Fibroblast of pulmonary artery (primary cell): ENCODE measurements around the gene ADAT3.

ENCODE experiments used
- DNase-seq: peaks from one replicate; pipeline ENCODE4 v3.0.0-alpha.2; 2010; ENCODE audit warnings: low read depth
- H3K4me3 ChIP-seq: replicated peaks from 2 replicates; pipeline ENCODE4 v1.5.1; 2011; ENCODE audit warnings: low read depth, mild to moderate bottlenecking, control low read depth, low read length, moderate library complexity
- CTCF ChIP-seq: IDR thresholded peaks from 2 replicates; pipeline ENCODE4 v1.5.1; 2011; ENCODE audit warnings: mild to moderate bottlenecking, control low read depth, low read length, inconsistent platforms; ENCODE audit errors: missing control alignments

The ADAT3 gene

GRCh38 chr19:1905863-1906375, 720 bp downstream of the ADAT3 start:
- no peak for TF ChIP-seq CTCF
- DNase-seq, result no peak
- peak overlapping the region; percentile 70 for H3K4me3 ChIP-seq

- no peak for DNase-seq
Measured at GRCh38 chr19:1906985-1907562, 1.9 kb downstream of the ADAT3 start.

GRCh38 chr19:1907563-1908363, 2.6 kb downstream of the ADAT3 start:
- H3K4me3 ChIP-seq, result no peak overlapping the region
- no peak for TF ChIP-seq CTCF
- no peak for DNase-seq

More at GRCh38 chr19:1906985-1907562, 1.9 kb downstream of the ADAT3 start:
- H3K4me3 ChIP-seq, result no peak overlapping the region
- TF ChIP-seq CTCF, result no peak

GRCh38 chr19:1908364-1908678, 3.1 kb downstream of the ADAT3 start:
- TF ChIP-seq CTCF, result no peak
- DNase-seq, result no peak
- no peak overlapping the region for H3K4me3 ChIP-seq

GRCh38 chr19:1909761-1910080, 4.5 kb downstream of the ADAT3 start:
- no peak for DNase-seq
- no peak overlapping the region for H3K4me3 ChIP-seq
- no peak for TF ChIP-seq CTCF

GRCh38 chr19:1910177-1910576, 5.0 kb downstream of the ADAT3 start:
- DNase-seq, result peak; percentile 29
- TF ChIP-seq CTCF, result no peak
- no peak overlapping the region for H3K4me3 ChIP-seq

- no peak overlapping the region for H3K4me3 ChIP-seq
- no peak for TF ChIP-seq CTCF
- DNase-seq, result no peak
Measured at GRCh38 chr19:1911098-1911497, 5.9 kb downstream of the ADAT3 start.
